Pancreas (tissue), 10 donors: ENCODE data around the gene PPP6R3. TPM values are rescaled to one million over a fixed set of nuclear protein-coding genes. Genes with fewer than 3 reads are reported as not detected.

ENCODE experiments used
- ATAC-seq, 4 donors: fragments of 200-7000 bp; cut with Tn5 transposase; one replicate each; pipeline versions ENCODE4 v1.8.0 to v1.9.1; 2020; ENCODE audit warnings: mild to moderate bottlenecking in 4 of 4, moderate library complexity in 4 of 4
- DNase-seq, 6 donors: peaks; one replicate each; pipeline ENCODE4 v3.0.0-alpha.2; 2020
- FAIRE-seq: peaks from 2 replicates; lab custom pipeline; 2012; peaks lifted over from hg19 to GRCh38; lab: Jason Lieb, UNC
- H3K27ac ChIP-seq, 4 donors: fragments of 200-600 bp; sonication (generic); 1 replicate in 3 of 4; 2 replicates in 1 of 4; pipeline versions ENCODE4 v1.5.0 to v1.8.0; 2020
- H3K27me3 ChIP-seq, 4 donors: fragments of 200-600 bp; one replicate each; pipeline ENCODE4 v1.8.0; 2021
- H3K36me3 ChIP-seq, 3 donors: fragments of 200-600 bp; sonication (generic) in 1 of 3; one replicate each; pipeline versions ENCODE4 v1.5.0 to v1.8.0; 2020 to 2021
- H3K4me1 ChIP-seq, 3 donors: fragments of 200-600 bp; one replicate each; pipeline ENCODE4 v1.8.0; 2021
- H3K4me3 ChIP-seq, 4 donors: fragments of 200-600 bp; sonication (generic) in 2 of 4; one replicate each; pipeline versions ENCODE4 v1.5.0 to v1.8.0; 2020 to 2021
- H3K9me3 ChIP-seq, 4 donors: fragments of 200-600 bp; one replicate each; pipeline ENCODE4 v1.8.0; 2021
- WGBS, 2 donors: extraction: QIAGEN DNeasy Blood & Tissue Kit; methylation state at CpG; one replicate each; pipeline ENCODE4 v1.1.7; 2013; 5-methylcytosine and 5-hydroxymethylcytosine counted together
- intact Hi-C, 3 donors: fragments of 100-400 bp; cut with DNase I; formaldehyde crosslinking; loops; one replicate each; pipeline versions ENCODE4 v1.11.1 to v1.14.2; 2022
- polyA plus RNA-seq, 2 donors: library from polyadenylated mRNA; stranded (reverse); fragments of 200-250 nt; gene quantifications; one replicate each; pipeline ENCODE4 v1.2.3, GENCODE V29; 2013
- total RNA-seq, 6 donors: library from RNA; stranded (reverse); fragmentation: NEBNext Ultra II Directional in 4 of 6; extraction: Animal tissue kit (Norgen Biotek cat#: 25700) in 4 of 6; gene quantifications; one replicate each; pipeline versions ENCODE4 v1.2.1 to v1.2.4, GENCODE V29; 2021 to 2023
- TF ChIP-seq, protein P1 (sequence below), 4 donors: fragments of 200-600 bp; sonication (generic) in 3 of 4; IDR thresholded peaks; one replicate each; pipeline versions ENCODE4 v1.5.0 to v1.8.0; 2021; ENCODE audit warnings: antibody characterized with exemption in 4 of 4
- donor health status: healthy with polysubstance abuse.
- donor health status: DM: no; HTN: no; CAD: no; lungs with moderate emphysema.
- donor health status: DM: no; HTN: no; CAD: no.
- donor health status: control.
- donor health status: control.
- donor health status: Bipolar disorder and iron deficiency.
- donor health status: DM: yes; HTN: yes; CAD: no.
- donor health status: DM: no; HTN: no; CAD: no.
- donor health status: DM: no; HTN: no; CAD: no.
- donor health status: DM: yes; HTN: yes; CAD: no.

The PPP6R3 gene
- total and polyA plus RNA-seq, 8 donors, result 19.5 to 56.0 (median 33.5) TPM

DNA sequence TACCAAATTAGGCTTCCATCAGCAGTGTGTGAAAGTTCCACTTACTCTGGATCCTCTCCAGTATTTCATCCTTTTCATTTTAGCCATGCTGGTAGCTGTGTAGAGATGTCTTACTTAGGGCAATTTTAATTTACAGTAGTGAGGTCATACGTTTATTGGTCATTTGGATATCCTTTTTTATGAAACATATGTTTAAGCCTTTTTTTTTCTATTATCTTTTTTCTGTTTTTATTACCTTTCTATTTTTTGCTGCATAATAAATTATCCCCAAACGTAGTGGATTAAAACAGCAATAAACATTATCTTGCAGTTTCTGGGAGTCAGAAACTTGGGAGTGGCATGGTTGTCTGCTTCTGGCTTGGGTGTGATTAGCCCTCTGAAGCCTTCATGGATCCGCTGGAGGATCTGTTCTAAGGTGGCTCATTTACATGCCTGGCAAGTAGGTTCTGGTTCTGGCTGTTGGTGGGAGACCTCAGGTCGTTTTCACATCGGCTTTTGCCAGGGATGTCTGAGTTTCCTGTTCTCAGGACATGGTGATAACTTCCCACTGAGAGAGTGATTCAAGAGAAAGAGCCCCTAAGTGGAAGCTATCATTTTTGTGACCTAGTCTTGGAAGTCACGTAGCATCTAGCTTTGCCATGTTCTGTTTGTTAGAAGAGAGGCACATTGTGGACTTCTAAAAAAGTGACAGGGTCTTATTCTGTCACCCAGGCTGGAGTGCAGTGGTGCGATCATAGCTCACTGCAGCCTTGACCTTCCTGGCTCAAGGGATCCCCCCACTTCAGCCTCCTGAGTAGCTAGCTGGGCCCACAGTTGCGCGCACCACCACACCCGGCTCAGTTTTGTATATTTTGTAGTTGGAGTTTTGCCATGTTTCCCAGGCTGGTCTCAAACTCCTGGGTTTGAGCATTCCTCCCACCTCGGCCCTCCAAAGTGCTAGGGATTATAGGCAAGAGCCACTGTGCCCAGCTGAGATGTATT, 38.6 kb downstream of the PPP6R3 start:
- 77 to 79% methylated on average over 11 of the region's 11 CpGs for WGBS, 2 donors
- Histone ChIP-seq H3K36me3 (no peaks in the 10 kb centered on the region), H3K27ac (no peak overlapping the region), H3K27me3 (no peaks in the 10 kb centered on the region), H3K9me3 (no peaks in the 10 kb centered on the region), H3K4me1 (peaks cover 4 to 23% (median 23%) of the 10 kb centered on the region in 3 donors), H3K4me3 (no peak overlapping the region)
- no peak for ATAC-seq
- intact Hi-C loops, result no loop called here
- no peak for FAIRE-seq
- no peak for DNase-seq
- TF ChIP-seq, protein P1, sequence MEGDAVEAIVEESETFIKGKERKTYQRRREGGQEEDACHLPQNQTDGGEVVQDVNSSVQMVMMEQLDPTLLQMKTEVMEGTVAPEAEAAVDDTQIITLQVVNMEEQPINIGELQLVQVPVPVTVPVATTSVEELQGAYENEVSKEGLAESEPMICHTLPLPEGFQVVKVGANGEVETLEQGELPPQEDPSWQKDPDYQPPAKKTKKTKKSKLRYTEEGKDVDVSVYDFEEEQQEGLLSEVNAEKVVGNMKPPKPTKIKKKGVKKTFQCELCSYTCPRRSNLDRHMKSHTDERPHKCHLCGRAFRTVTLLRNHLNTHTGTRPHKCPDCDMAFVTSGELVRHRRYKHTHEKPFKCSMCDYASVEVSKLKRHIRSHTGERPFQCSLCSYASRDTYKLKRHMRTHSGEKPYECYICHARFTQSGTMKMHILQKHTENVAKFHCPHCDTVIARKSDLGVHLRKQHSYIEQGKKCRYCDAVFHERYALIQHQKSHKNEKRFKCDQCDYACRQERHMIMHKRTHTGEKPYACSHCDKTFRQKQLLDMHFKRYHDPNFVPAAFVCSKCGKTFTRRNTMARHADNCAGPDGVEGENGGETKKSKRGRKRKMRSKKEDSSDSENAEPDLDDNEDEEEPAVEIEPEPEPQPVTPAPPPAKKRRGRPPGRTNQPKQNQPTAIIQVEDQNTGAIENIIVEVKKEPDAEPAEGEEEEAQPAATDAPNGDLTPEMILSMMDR (IDR thresholded peaks at IDR 0.05), result no peak

DNA sequence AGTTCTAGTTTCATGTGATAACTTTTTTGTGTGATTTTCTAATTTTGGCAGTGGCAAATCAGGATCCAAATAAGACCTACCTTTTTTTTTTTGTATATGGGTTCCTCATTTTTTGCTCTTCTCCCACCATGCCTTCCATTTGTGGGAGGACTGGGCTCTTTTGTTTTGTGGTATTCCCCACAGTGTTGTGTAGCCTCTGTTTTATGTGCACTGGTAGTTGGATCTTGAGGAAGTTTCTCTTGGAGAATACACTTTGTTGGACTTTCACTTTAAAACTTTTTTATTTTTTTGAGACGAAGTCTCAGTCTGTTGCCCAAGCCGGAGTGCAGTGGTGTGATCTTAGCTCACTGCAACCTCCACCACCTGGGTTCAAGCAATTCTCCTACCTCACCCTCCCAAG, 39.7 kb downstream of the PPP6R3 start:
- peaks cover 4 to 32% (median 28%) of the 10 kb centered on the region in 3 donors for H3K4me1 ChIP-seq
- FAIRE-seq, result no peak

DNA sequence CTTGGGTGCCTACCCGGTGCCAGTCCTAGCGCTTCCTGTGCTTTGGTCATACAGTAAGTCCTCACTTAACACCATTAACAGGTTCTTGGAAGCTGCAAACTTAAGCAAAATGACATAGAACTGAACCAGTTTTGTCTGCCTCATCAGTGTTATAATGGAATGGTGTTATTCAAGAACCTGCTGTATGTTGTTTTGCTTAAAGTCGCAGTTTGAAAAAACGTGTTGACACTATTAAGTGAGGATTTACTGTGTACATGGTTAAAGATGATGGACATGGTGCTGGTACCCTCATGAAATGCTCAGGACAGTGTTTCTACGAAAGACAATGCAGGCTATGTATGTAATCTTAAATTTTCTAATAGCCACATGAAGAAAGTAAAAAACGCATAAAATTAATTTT, 41.3 kb downstream of the PPP6R3 start:
- intact Hi-C loops, result no loop called here
- Histone ChIP-seq H3K4me3 (no peak overlapping the region), H3K27ac (no peak overlapping the region), H3K9me3 (no peaks in the 10 kb centered on the region), H3K27me3 (no peaks in the 10 kb centered on the region), H3K4me1 (peaks cover 4 to 36% (median 28%) of the 10 kb centered on the region in 3 donors), H3K36me3 (no peaks in the 10 kb centered on the region)
- ATAC-seq (no peak), FAIRE-seq (no peak), DNase-seq (no peak)
- 92 to 95% methylated on average over 6 of the region's 6 CpGs for WGBS, 2 donors
- TF ChIP-seq, protein P1 (IDR thresholded peaks at IDR 0.05), result no peak

More for the DNA sequence above, 39.7 kb downstream of the PPP6R3 start:
- WGBS, 2 donors, result 83 to 86% methylated on average over 2 of the region's 2 CpGs
- Histone ChIP-seq H3K36me3 (no peaks in the 10 kb centered on the region), H3K4me3 (no peak overlapping the region), H3K27ac (no peak overlapping the region), H3K9me3 (no peaks in the 10 kb centered on the region), H3K27me3 (no peaks in the 10 kb centered on the region)
- intact Hi-C loops, result no loop called here
- TF ChIP-seq, protein P1 (IDR thresholded peaks at IDR 0.05), result no peak
- DNase-seq (no peak), ATAC-seq (no peak)

DNA sequence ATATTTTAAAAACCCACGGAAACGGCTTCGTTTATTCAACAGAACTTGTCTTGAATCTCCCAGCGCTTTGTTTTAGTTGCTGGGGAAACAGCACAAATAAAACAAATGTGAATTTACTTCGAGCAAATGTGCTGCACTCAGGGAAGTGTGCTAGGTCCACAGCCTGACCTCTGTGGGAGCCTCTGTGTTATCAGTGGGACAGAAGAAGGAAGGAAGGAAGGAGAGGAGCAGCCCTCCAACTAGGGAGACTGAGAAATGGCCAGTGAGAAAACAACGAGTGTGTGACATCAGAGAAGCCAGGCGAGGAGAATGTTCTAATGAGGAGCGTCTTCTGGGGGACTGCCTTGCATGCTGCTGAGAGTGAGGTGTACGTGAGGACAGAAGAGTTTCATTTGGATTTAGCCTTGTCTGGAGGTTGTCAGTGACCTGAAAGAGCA, 42.7 kb downstream of the PPP6R3 start:
- no peaks in the 10 kb centered on the region for H3K9me3 ChIP-seq
- ATAC-seq (peak in 3 of 4 donors; percentile 26 to 47 (median 28)), DNase-seq (no peak), FAIRE-seq (no peak)
- H3K4me1 ChIP-seq, result peaks cover 4 to 26% (median 22%) of the 10 kb centered on the region in 3 donors
- 49 to 54% methylated on average over 9 of the region's 9 CpGs for WGBS, 2 donors
- no peaks in the 10 kb centered on the region for H3K36me3 ChIP-seq
- H3K27ac ChIP-seq, result no peak overlapping the region
- TF ChIP-seq, protein P1 (IDR thresholded peaks at IDR 0.05), result no peak
- H3K27me3 ChIP-seq, result no peaks in the 10 kb centered on the region
- no peak overlapping the region for H3K4me3 ChIP-seq
- intact Hi-C loops, result no loop called here
